GM06990 (cell line): ENCODE results near the gene SRSF9.
"Not testable (repeated sequence)": the region's sequence is repeated elsewhere in the genome, so short reads cannot be mapped to it uniquely, and the experiment has no call there.

ENCODE experiments used
- DNase-seq: peaks from one replicate; pipeline ENCODE4 v3.0.0-alpha.2; 2011; ENCODE audit not compliant: insufficient read length; ENCODE audit errors: extremely low read depth
- H3K27me3 ChIP-seq: replicated peaks from 2 replicates; pipeline ENCODE4 v1.6.0; 2011; ENCODE audit warnings: low read length; ENCODE audit not compliant: control insufficient read depth, insufficient read depth
- H3K36me3 ChIP-seq: 2 replicates; pipeline ENCODE4 v1.5.1; 2011; ENCODE audit warnings: low read length; ENCODE audit not compliant: control insufficient read depth, insufficient read depth
- H3K4me3 ChIP-seq: replicated peaks from 2 replicates; pipeline ENCODE4 v1.5.1; 2011; ENCODE audit warnings: low read depth, mild to moderate bottlenecking, control low read depth, low read length
- TF ChIP-seq, protein P1 (sequence below): IDR thresholded peaks from 2 replicates; pipeline ENCODE4 v1.5.1; 2011; ENCODE audit warnings: low read length, control low read depth, mild to moderate bottlenecking, inconsistent platforms; ENCODE audit not compliant: insufficient read depth, poor library complexity, severe bottlenecking

Gene SRSF9

DNA sequence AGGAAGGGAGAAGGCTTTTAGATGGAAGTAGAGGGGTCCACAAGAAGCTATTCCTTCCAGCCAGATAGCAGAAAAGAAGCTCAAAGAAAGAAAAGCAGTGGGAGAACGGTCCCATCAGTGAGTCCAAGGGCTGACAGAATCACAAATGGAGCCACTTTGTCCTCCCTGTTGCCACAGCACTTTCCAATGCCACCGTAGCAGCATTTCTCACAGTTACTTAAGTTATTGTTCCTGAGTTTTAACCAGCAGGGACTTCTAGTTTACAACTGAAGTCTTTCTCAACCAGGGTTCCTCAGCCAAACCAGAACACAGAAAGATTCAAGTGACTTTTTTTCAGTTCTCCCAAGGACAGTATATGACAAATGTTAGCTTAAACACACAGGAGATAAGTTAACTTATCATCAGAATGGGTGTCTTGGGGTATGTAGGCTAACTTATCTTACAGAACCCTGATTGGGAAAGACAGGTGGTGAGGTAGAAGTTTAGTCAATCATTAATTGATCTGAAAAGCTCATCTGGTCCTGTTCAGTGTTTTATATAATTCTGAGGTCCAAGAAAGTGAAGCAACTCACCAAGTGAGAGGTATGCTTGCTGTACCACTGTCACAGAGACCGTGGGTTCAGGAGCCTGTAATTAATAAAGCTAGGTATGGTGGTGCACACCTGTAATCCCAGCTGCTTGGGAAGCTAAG lies 16.3 kb downstream of the SRSF9 start:
- DNase-seq, result no peak

DNA sequence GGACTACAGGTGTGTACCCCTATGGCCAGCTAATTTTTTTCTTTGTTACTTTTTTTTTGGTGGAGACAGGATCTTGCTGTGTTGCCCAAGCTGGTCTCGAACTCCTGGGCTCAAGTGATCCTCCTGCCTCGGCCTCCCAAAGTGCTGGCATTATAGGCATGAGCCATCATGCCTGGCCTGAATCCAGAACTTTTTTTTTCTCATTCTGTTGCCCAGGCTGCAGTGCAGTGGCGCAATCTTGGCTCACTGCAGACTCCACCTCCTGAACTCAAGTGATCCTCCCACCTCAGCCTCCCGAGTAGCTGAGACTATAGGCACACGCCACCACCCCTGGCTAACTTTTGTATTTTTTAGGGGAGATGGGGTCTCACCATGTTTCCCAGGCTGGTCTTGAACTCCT lies 17.0 kb downstream of the SRSF9 start:
- not testable (repeated sequence) for H3K36me3 ChIP-seq, H3K27me3 ChIP-seq, DNase-seq, H3K4me3 ChIP-seq

More for the DNA sequence above, 16.3 kb downstream of the SRSF9 start:
- no peak overlapping the region for H3K4me3 ChIP-seq
- TF ChIP-seq, protein P1, sequence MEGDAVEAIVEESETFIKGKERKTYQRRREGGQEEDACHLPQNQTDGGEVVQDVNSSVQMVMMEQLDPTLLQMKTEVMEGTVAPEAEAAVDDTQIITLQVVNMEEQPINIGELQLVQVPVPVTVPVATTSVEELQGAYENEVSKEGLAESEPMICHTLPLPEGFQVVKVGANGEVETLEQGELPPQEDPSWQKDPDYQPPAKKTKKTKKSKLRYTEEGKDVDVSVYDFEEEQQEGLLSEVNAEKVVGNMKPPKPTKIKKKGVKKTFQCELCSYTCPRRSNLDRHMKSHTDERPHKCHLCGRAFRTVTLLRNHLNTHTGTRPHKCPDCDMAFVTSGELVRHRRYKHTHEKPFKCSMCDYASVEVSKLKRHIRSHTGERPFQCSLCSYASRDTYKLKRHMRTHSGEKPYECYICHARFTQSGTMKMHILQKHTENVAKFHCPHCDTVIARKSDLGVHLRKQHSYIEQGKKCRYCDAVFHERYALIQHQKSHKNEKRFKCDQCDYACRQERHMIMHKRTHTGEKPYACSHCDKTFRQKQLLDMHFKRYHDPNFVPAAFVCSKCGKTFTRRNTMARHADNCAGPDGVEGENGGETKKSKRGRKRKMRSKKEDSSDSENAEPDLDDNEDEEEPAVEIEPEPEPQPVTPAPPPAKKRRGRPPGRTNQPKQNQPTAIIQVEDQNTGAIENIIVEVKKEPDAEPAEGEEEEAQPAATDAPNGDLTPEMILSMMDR, result no peak
- H3K27me3 ChIP-seq, result no peaks in the 10 kb centered on the region
- H3K36me3 ChIP-seq, result peaks cover 11% of the 10 kb centered on the region

DNA sequence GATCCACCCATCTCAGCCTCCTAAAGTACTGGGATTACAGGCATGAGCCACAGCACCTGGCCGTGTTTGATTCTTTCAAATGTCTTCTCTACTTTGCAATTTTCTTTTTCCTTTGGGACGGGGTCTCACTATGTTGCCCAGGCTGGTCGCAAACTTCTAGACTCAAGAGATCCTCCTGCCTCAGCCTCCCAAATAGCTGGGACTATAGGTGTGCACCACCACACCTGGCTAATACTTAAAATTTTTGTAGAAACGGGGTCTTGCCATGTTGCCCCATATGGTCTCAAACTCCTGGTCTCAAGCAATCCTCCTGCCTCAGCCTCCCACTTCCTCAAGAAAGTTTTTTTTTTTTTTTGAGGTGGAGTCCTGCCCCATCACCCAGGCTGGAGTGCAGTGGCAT lies 21.6 kb downstream of the SRSF9 start:
- Histone ChIP-seq H3K27me3 (no peaks in the 10 kb centered on the region), H3K36me3 (peaks cover 6% of the 10 kb centered on the region), H3K4me3 (no peak overlapping the region)
- no peak for DNase-seq
- TF ChIP-seq, protein P1, result no peak

DNA sequence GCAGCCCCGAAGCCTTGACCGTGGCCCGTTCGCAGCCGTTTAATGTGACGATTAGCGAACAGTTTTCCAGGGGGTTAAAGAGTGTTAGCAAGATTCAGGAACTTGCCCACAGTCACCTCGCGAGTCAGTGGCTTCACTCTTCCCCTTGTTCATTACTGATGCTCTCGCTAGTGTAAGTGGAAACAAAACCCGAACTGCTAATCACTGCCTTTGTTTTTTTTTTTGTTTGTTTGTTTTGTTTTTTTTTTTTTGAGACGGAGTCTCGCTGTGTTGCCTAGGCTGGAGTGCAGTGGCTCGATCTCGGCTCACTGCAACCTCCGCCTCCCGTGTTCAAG lies 22.7 kb downstream of the SRSF9 start:
- not testable (repeated sequence) for H3K36me3 ChIP-seq, H3K27me3 ChIP-seq, DNase-seq
- H3K4me3 ChIP-seq, result peak overlapping the region; percentile 92

DNA sequence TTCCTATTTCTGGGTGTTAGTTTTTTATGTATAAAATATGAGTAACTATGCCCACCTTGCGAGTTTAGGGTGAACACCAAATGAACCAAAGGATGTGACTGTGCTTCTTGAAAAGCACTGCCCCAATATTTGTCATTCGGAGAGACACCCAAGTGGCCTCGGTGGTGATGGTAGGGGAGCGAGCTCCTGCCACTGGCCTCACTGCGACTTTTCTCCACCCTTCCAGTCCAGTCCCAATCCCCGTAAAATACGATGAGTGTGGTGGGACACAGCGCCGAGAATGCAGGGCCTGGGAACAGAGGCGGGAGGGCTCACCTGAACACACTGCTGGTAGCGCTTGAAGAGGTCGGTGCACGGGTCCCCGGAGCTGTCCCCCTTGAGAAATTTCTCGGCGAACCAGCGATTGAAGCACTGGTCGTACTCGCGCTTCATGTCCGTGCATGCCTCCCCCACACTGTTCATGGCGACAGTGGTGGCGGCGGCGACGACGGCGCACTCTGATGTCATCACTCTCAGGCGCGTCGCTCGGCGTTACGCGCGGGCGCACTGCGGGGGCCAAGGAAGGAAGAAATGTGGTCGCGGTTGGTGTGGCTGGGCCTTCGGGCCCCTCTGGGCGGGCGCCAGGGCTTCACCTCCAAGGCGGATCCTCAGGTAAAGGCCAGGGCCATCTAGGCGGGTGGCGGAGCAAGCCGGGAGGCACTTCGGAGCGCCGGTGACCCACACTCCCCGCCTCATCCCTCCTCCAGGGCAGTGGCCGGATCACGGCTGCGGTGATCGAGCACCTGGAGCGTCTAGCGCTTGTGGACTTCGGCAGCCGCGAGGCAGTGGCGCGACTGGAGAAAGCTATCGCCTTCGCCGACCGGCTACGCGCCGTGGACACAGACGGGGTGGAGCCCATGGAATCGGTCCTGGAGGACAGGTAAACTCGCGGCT lies 23.4 kb downstream of the SRSF9 start, which contains the start of the genes GATC and TRIAP1:
TSS of gene GATC (plus strand) at position 534 of the 933 bp plus-strand sequence. CDS start at position 571, 37 bp downstream.
TSS of gene TRIAP1 (minus strand) at position 474 of the 933 bp plus-strand sequence. CDS start at position 462, 12 bp downstream.
- Histone ChIP-seq H3K27me3 (no peaks in the 10 kb centered on the region), H3K36me3 (peaks cover 6% of the 10 kb centered on the region), H3K4me3 (peak within 1 kb of the TSS; percentile 92)
- peak; percentile 91 for DNase-seq
- TF ChIP-seq, protein P1, result no peak

DNA sequence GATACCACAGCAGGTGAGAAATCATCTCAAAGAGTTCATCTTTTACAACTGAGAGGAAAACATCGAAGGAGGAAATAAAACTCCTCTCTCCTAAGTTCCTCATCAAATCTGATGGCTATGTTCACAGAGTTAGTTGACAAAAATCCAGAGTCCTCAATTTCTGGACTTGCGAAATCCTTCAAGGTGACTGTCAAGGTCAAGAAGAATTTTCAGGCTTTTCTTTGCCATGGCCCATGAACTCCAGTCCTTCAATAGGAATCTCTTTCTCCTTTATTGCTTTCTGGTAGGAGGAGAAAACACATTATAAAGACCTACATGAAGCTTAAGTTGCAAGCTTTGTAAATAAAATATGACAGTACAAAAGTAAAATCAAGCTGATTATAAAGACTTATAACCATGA lies 24.9 kb downstream of the SRSF9 start:
- TF ChIP-seq, protein P1, result no peak
- H3K36me3 ChIP-seq, result peaks cover 5% of the 10 kb centered on the region
- no peak for DNase-seq
- H3K4me3 ChIP-seq, result peak overlapping the region; percentile 92
- H3K27me3 ChIP-seq, result no peaks in the 10 kb centered on the region
